Liver (tissue), 9 donors: ENCODE data around the gene NTM. TPM values are rescaled to one million over a fixed set of nuclear protein-coding genes. Genes with fewer than 3 reads are reported as not detected.

Source experiments
- DNase-seq: peaks from one replicate; pipeline ENCODE4 v3.0.0-alpha.2; 2017; ENCODE audit warnings: low spot score
- H3K27ac ChIP-seq, 2 donors: one replicate each; pipeline ENCODE4 v1.7.0; 2013; ENCODE audit warnings: inconsistent platforms in 2 of 2, low read length in 2 of 2, control low read depth in 1 of 2, low read depth in 1 of 2, mild to moderate bottlenecking in 1 of 2
- H3K27me3 ChIP-seq, 4 donors: one replicate each; pipeline versions ENCODE4 v1.6.1 to v1.7.0; 2013; ENCODE audit warnings: low read length in 3 of 4, inconsistent platforms in 1 of 4, mild to moderate bottlenecking in 1 of 4, moderate library complexity in 1 of 4; ENCODE audit not compliant: control insufficient read depth in 4 of 4, insufficient read depth in 4 of 4
- H3K36me3 ChIP-seq, 4 donors: one replicate each; pipeline versions ENCODE4 v1.6.1 to v1.7.0; 2013; ENCODE audit warnings: low read length in 3 of 4, mild to moderate bottlenecking in 3 of 4, low read depth in 1 of 4, moderate library complexity in 1 of 4; ENCODE audit not compliant: control insufficient read depth in 4 of 4, insufficient read depth in 3 of 4
- H3K4me1 ChIP-seq, 4 donors: one replicate each; pipeline versions ENCODE4 v1.6.1 to v1.7.0; 2013; ENCODE audit warnings: low read length in 3 of 4, mild to moderate bottlenecking in 3 of 4, moderate library complexity in 1 of 4; ENCODE audit not compliant: control insufficient read depth in 4 of 4, insufficient read depth in 4 of 4
- H3K4me3 ChIP-seq, 3 donors: one replicate each; pipeline versions ENCODE4 v1.6.1 to v1.7.0; 2013; ENCODE audit warnings: low read length in 3 of 3, control low read depth in 1 of 3, low read depth in 1 of 3, mild to moderate bottlenecking in 1 of 3
- H3K9ac ChIP-seq, 2 donors: one replicate each; pipeline ENCODE4 v1.7.0; 2013; ENCODE audit warnings: low read length in 2 of 2, mild to moderate bottlenecking in 2 of 2, moderate library complexity in 2 of 2, control low read depth in 1 of 2, low read depth in 1 of 2
- H3K9me3 ChIP-seq, 4 donors: one replicate each; pipeline versions ENCODE4 v1.6.1 to v1.7.0; 2013; ENCODE audit warnings: low read length in 3 of 4; ENCODE audit not compliant: control insufficient read depth in 4 of 4
- ATF3 ChIP-seq: IDR thresholded peaks from 2 replicates; pipeline ENCODE4 v1.6.1; 2016; ENCODE audit warnings: antibody characterized with exemption
- CTCF ChIP-seq: fragments of 150-350 bp; IDR thresholded peaks from 2 replicates; pipeline ENCODE4 v1.5.1; 2017; ENCODE audit warnings: improper control_type of control experiment, low read depth, low read length; ENCODE audit not compliant: missing input control
- EGR1 ChIP-seq, 2 donors: IDR thresholded peaks; 2 replicates each; pipeline ENCODE4 v1.6.1; 2016 to 2018; ENCODE audit warnings: antibody characterized with exemption in 2 of 2, low read depth in 2 of 2
- FOXA1 ChIP-seq: IDR thresholded peaks from 2 replicates; pipeline ENCODE4 v1.6.1; 2016; ENCODE audit warnings: antibody characterized with exemption
- FOXA2 ChIP-seq: IDR thresholded peaks from 2 replicates; pipeline ENCODE4 v1.6.1; 2016; ENCODE audit warnings: antibody characterized with exemption
- GABPA ChIP-seq, 2 donors: IDR thresholded peaks in 1 of 2; conservative IDR thresholded peaks in 1 of 2; 2 replicates each; pipeline ENCODE4 v1.6.1; 2016; ENCODE audit warnings: antibody characterized with exemption in 2 of 2, mild to moderate bottlenecking in 1 of 2, moderate library complexity in 1 of 2
- HNF4A ChIP-seq, 2 donors: conservative IDR thresholded peaks; 2 replicates each; pipeline ENCODE4 v1.6.1; 2016; ENCODE audit warnings: antibody characterized with exemption in 2 of 2, mild to moderate bottlenecking in 2 of 2
- HNF4G ChIP-seq: IDR thresholded peaks from 2 replicates; pipeline ENCODE4 v1.6.1; 2016; ENCODE audit warnings: antibody characterized with exemption
- JUND ChIP-seq, 2 donors: IDR thresholded peaks; 2 replicates each; pipeline ENCODE4 v1.6.1; 2016; ENCODE audit warnings: antibody characterized with exemption in 2 of 2
- NR2F2 ChIP-seq: IDR thresholded peaks from 2 replicates; pipeline ENCODE4 v1.6.1; 2016; ENCODE audit warnings: antibody characterized with exemption
- RAD21 ChIP-seq, 2 donors: IDR thresholded peaks; 2 replicates each; pipeline ENCODE4 v1.6.1; 2016; ENCODE audit warnings: antibody characterized with exemption in 2 of 2, mild to moderate bottlenecking in 2 of 2
- REST ChIP-seq: IDR thresholded peaks from 2 replicates; pipeline ENCODE4 v1.6.1; 2016; ENCODE audit warnings: antibody characterized with exemption, mild to moderate bottlenecking
- RXRA ChIP-seq, 2 donors: IDR thresholded peaks; 2 replicates each; pipeline ENCODE4 v1.6.1; 2017 to 2018; ENCODE audit warnings: antibody characterized with exemption in 2 of 2, mild to moderate bottlenecking in 1 of 2
- SP1 ChIP-seq: IDR thresholded peaks from 2 replicates; pipeline ENCODE4 v1.6.1; 2018; ENCODE audit warnings: antibody characterized with exemption, mild to moderate bottlenecking
- TAF1 ChIP-seq: conservative IDR thresholded peaks from 2 replicates; pipeline ENCODE4 v1.6.1; 2016; ENCODE audit warnings: antibody characterized with exemption, mild to moderate bottlenecking
- YY1 ChIP-seq: IDR thresholded peaks from 2 replicates; pipeline ENCODE4 v1.6.1; 2016; ENCODE audit warnings: antibody characterized with exemption, mild to moderate bottlenecking
- ZBTB33 ChIP-seq: IDR thresholded peaks from 2 replicates; pipeline ENCODE4 v1.6.1; 2016; ENCODE audit warnings: antibody characterized with exemption
- WGBS: extraction: QIAGEN DNeasy Blood & Tissue Kit; methylation state at CpG from one replicate; pipeline ENCODE4 v1.1.7; 2013; 5-methylcytosine and 5-hydroxymethylcytosine counted together
- polyA plus RNA-seq, 2 donors: library from polyadenylated mRNA; stranded (reverse) in 1 of 2; unstranded in 1 of 2; fragments of 200-250 nt in 1 of 2; fragments of >200 nt in 1 of 2; fragmentation: Nextera tagmentation in 1 of 2; extraction: Ambion mirVana in 1 of 2; gene quantifications; one replicate each; pipeline versions ENCODE4 v1.2.1 to v1.2.3, GENCODE V29; 2013 to 2015
- total RNA-seq, 2 donors: library from RNA; depleted of rRNA; stranded (reverse); fragments of >200 nt; gene quantifications; one replicate each; pipeline ENCODE4 v1.2.3, GENCODE V29; 2014
- donor health status: healthy.
- donor health status: healthy.
- donor health status: healthy.
- donor health status: healthy.
- donor health status: healthy.

The NTM gene
- total and polyA plus RNA-seq, 4 donors, result 0.08 to 1.1 (median 0.08) TPM; not detected in 1

- Histone ChIP-seq H3K4me3 (no peak overlapping the region), H3K9me3 (no peaks in the 10 kb centered on the region), H3K9ac (no peak overlapping the region), H3K4me1 (no peaks in the 10 kb centered on the region), H3K36me3 (no peaks in the 10 kb centered on the region), H3K27me3 (peaks cover 0 to 2% (median 0%) of the 10 kb centered on the region in 4 donors), H3K27ac (no peak overlapping the region)
- no peak for DNase-seq
- TF ChIP-seq TAF1 (no peak), RAD21 (IDR thresholded peaks at IDR 0.05) (no peak), REST (no peak), JUND (IDR thresholded peaks at IDR 0.05) (no peak), GABPA (IDR thresholded peaks at IDR 0.05 in 1 of 2, conservative IDR thresholded peaks at IDR 0.05 in 1 of 2) (no peak), ATF3 (no peak), RXRA (IDR thresholded peaks at IDR 0.05) (no peak), FOXA2 (no peak), FOXA1 (no peak), HNF4G (no peak), HNF4A (conservative IDR thresholded peaks at IDR 0.05) (no peak), EGR1 (IDR thresholded peaks at IDR 0.05; ENCODE audit: low read depth in 2 of 2) (no peak), SP1 (no peak), CTCF (no peak), ZBTB33 (no peak)
- WGBS, result 86% methylated on average over 9 of the region's 9 CpGs
Measured at GRCh38 chr11:132142121-132142520, 771.7 kb downstream of the NTM start.

GRCh38 chr11:132142554-132142953 lies 772.1 kb downstream of the NTM start:
- 81% methylated on average over 12 of the region's 12 CpGs for WGBS
- DNase-seq, result no peak
- peaks cover 0 to 3% (median 0%) of the 10 kb centered on the region in 4 donors for H3K27me3 ChIP-seq
- no peak overlapping the region for H3K4me3 ChIP-seq
- no peak overlapping the region for H3K9ac ChIP-seq
- no peak for TF ChIP-seq FOXA2
- no peak for TF ChIP-seq EGR1 (IDR thresholded peaks at IDR 0.05; ENCODE audit: low read depth in 2 of 2)
- TF ChIP-seq NR2F2, result no peak
- TF ChIP-seq YY1, result no peak
- no peak for TF ChIP-seq RXRA (IDR thresholded peaks at IDR 0.05)
- TF ChIP-seq JUND (IDR thresholded peaks at IDR 0.05), result no peak
- no peak for TF ChIP-seq FOXA1
- TF ChIP-seq ATF3, result no peak
- TF ChIP-seq SP1, result no peak
- TF ChIP-seq ZBTB33, result no peak
- no peak for TF ChIP-seq CTCF
- H3K27ac ChIP-seq, result no peak overlapping the region
- H3K9me3 ChIP-seq, result no peaks in the 10 kb centered on the region
- H3K36me3 ChIP-seq, result no peaks in the 10 kb centered on the region
- H3K4me1 ChIP-seq, result no peaks in the 10 kb centered on the region
